Measurements from ENCODE around the gene TM2D1. TPM values are rescaled to one million over a fixed set of nuclear protein-coding genes. Genes with fewer than 3 reads are reported as not detected.

The TM2D1 gene
- total and polyA plus RNA-seq, 9 of the 15 experiments (the other 6 are each of a cell fraction or from before 2014, with no cell fraction given), result 24.5 to 65.2 (median 47.7) TPM

- no peaks in the 10 kb centered on the region for H4K20me1 ChIP-seq (replicated peaks; ENCODE audit: control insufficient read depth, insufficient read depth, low read length)
- TF ChIP-seq KDM4B (IDR thresholded peaks at IDR 0.05; ENCODE audit: borderline replicate concordance in 2 of 2, low read depth in 1 of 2) (no peak), NR0B1 (IDR thresholded peaks at IDR 0.05; ENCODE audit: partially characterized antibody) (no peak), ZC3H11A (IDR thresholded peaks at IDR 0.05; ENCODE audit: low read depth, low read length) (no peak), CEBPZ (IDR thresholded peaks at IDR 0.05; ENCODE audit: borderline replicate concordance, low read depth, low read length) (no peak), ZNF133 (CRISPR knock-in tag; IDR thresholded peaks at IDR 0.05) (no peak), BRF2 (IDR thresholded peaks at IDR 0.05; ENCODE audit: borderline replicate concordance, insufficient read depth, insufficient read length) (no peak), GTF2F1 (IDR thresholded peaks at IDR 0.05; ENCODE audit: low read depth, low read length) (no peak), ZFP30 (CRISPR knock-in tag; IDR thresholded peaks at IDR 0.05; ENCODE audit: borderline replicate concordance) (no peak), ZNF766 (CRISPR knock-in tag; conservative IDR thresholded peaks at IDR 0.05) (no peak), RAD21 (CRISPR knock-in tag; conservative IDR thresholded peaks at IDR 0.05 in 1 of 2, IDR thresholded peaks at IDR 0.05 in 1 of 2) (no peak), ZNF586 (CRISPR knock-in tag; conservative IDR thresholded peaks at IDR 0.05) (no peak), ZNF165 (CRISPR knock-in tag; IDR thresholded peaks at IDR 0.05; ENCODE audit: borderline replicate concordance) (no peak)
- no peak for ATAC-seq
- in situ Hi-C loops (cut with MboI), result no loop called here
- no peaks in the 10 kb centered on the region for H3K9me3 ChIP-seq (replicated peaks; ENCODE audit: control insufficient read depth, insufficient read depth, low read depth, low read length)
- POLR2A ChIA-PET, result no interaction called here
- intact Hi-C loops (cut with micrococcal nuclease), result no loop called here
- H3K4me2 ChIP-seq (ENCODE audit: insufficient read depth, low read length), result no peak overlapping the region
- no peak overlapping the region for H3K4me3 ChIP-seq
- peaks cover 7 to 11% of the 10 kb centered on the region in 2 experiments for H3K27me3 ChIP-seq (ENCODE audit: control insufficient read depth in 2 of 2, insufficient read depth in 2 of 2, low read length in 2 of 2)
- CTCF ChIA-PET (ENCODE audit: low intra/inter-chr PET ratio), result no interaction called here
- H3K9ac ChIP-seq (ENCODE audit: insufficient read depth in 1 of 2, low read depth in 2 of 2, low read length in 2 of 2), result no peak overlapping the region
- no peak overlapping the region for H3K27ac ChIP-seq (ENCODE audit: extremely low read depth, low read depth, low read length)
- WGBS (ENCODE audit: insufficient coverage, low coverage, missing lambda C conversion rate), result 11% methylated on average over 2 of the region's 2 CpGs
- H3K79me2 ChIP-seq (ENCODE audit: control insufficient read depth, insufficient read depth, low read length), result no peaks in the 10 kb centered on the region
- no peak overlapping the region for H2AFZ ChIP-seq (ENCODE audit: low read depth, low read length)
- H3K4me1 ChIP-seq (replicated peaks in 1 of 2; ENCODE audit: control insufficient read depth in 2 of 2, insufficient read depth in 2 of 2, low read length in 2 of 2), result no peaks in the 10 kb centered on the region
- H3K9me1 ChIP-seq (ENCODE audit: control insufficient read depth, insufficient read depth, low read length), result no peaks in the 10 kb centered on the region
- no TSS peak for BruUV-seq (replicated peaks)
- no peak for FAIRE-seq
- no peaks in the 10 kb centered on the region for H3K36me3 ChIP-seq (ENCODE audit: control insufficient read depth, insufficient read depth, low read length)
- no peak for DNase-seq (ENCODE audit: extremely low read depth in 1 of 4, low spot score in 3 of 4)
Measured at GRCh38 chr1:61647142-61647541, 77.8 kb downstream of the TM2D1 start.

All from K562 (cell line).